ENCODE data around the gene RXFP4.
A peak's percentile ranks its signal among the peaks of the same experiment; 100 is the strongest.

Gene RXFP4

GRCh38 chr1:155962599-155963211, 21.3 kb downstream of the RXFP4 start:
- no peak for DNase-seq

GRCh38 chr1:155964193-155964592, 22.8 kb downstream of the RXFP4 start:
- DNase-seq: no peak

GRCh38 chr1:155966135-155966534, 24.7 kb downstream of the RXFP4 start:
- no peak for DNase-seq

GRCh38 chr1:155966750-155967149, 25.3 kb downstream of the RXFP4 start:
- no peak for DNase-seq

- DNase-seq: no peak
These were observed 26.1 kb downstream of the RXFP4 start for GRCh38 chr1:155967341-155968050.

- DNase-seq: no peak
These were observed 26.6 kb downstream of the RXFP4 start for GRCh38 chr1:155968051-155968400.

- DNase-seq: no peak
These were observed 27.2 kb downstream of the RXFP4 start for GRCh38 chr1:155968670-155969069.

GRCh38 chr1:155969377-155969791, 27.9 kb downstream of the RXFP4 start:
- no peak for DNase-seq

- DNase-seq: no peak
These were observed 29.2 kb downstream of the RXFP4 start for GRCh38 chr1:155970531-155971167.

GRCh38 chr1:155971910-155972809, 30.7 kb downstream of the RXFP4 start:
- no peak for DNase-seq

- no peak for DNase-seq
These were observed 32.3 kb downstream of the RXFP4 start for GRCh38 chr1:155973723-155974122.

- DNase-seq: no peak
These were observed 33.0 kb downstream of the RXFP4 start for GRCh38 chr1:155974208-155975115.

GRCh38 chr1:155975375-155976061, 34.1 kb downstream of the RXFP4 start:
- DNase-seq: no peak

GRCh38 chr1:155976062-155976912, 34.8 kb downstream of the RXFP4 start:
- peak; percentile 77 for DNase-seq

- DNase-seq: no peak
These were observed 35.7 kb downstream of the RXFP4 start for GRCh38 chr1:155976913-155977689.

- peak; percentile 61 for DNase-seq
These were observed 36.4 kb downstream of the RXFP4 start for GRCh38 chr1:155977690-155978324.

- peak; percentile 77 for DNase-seq
These were observed 37.0 kb downstream of the RXFP4 start, which contains the start of gene ARHGEF2 for GRCh38 chr1:155978325-155978972. ARHGEF2 (minus strand) TSS chr1:155978547; CDS start chr1:155978427, 120 bp downstream.

GRCh38 chr1:155978973-155979429, 37.6 kb downstream of the RXFP4 start:
- DNase-seq: no peak
